ENCODE results near the gene KIF1C.

The KIF1C gene

DNA sequence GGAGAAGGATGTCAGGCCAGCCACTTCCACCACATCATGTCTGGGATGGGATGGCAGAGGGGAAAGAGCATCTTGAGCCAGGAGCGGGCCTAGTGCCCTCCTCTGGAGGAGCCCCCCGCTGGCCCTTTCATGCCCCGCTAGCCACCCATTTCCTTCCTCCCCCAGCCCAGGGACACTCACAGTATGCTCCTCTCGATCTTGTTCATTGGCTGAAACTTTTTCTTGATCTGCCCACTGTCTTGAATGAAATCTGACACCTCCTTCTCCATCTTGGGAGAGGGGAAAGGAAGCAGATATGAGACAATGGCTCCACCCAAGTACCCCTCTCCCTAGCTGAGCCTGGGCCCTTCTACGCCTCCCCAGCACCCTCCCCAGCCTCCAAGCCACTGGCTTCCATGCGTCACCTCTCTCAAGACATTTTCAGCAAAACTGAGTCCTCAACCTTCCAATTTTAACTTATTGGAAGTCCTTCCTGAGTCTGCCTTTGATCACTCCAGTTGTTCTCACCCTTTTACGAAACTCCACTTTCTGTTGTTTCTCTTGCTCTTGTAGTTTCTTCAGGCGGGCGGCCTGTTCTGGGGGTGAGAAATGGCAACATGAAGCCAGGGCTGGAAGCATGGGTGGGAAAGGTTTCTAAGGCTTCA is 37.3 kb upstream of the KIF1C start:
- no peak for DNase-seq (ENCODE audit: low read depth)
- H3K4me3 ChIP-seq (ENCODE audit: low read length) = no peak overlapping the region
- TF ChIP-seq, protein P1, sequence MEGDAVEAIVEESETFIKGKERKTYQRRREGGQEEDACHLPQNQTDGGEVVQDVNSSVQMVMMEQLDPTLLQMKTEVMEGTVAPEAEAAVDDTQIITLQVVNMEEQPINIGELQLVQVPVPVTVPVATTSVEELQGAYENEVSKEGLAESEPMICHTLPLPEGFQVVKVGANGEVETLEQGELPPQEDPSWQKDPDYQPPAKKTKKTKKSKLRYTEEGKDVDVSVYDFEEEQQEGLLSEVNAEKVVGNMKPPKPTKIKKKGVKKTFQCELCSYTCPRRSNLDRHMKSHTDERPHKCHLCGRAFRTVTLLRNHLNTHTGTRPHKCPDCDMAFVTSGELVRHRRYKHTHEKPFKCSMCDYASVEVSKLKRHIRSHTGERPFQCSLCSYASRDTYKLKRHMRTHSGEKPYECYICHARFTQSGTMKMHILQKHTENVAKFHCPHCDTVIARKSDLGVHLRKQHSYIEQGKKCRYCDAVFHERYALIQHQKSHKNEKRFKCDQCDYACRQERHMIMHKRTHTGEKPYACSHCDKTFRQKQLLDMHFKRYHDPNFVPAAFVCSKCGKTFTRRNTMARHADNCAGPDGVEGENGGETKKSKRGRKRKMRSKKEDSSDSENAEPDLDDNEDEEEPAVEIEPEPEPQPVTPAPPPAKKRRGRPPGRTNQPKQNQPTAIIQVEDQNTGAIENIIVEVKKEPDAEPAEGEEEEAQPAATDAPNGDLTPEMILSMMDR (conservative IDR thresholded peaks at IDR 0.05; ENCODE audit: low read depth, low read length) = no peak

DNA sequence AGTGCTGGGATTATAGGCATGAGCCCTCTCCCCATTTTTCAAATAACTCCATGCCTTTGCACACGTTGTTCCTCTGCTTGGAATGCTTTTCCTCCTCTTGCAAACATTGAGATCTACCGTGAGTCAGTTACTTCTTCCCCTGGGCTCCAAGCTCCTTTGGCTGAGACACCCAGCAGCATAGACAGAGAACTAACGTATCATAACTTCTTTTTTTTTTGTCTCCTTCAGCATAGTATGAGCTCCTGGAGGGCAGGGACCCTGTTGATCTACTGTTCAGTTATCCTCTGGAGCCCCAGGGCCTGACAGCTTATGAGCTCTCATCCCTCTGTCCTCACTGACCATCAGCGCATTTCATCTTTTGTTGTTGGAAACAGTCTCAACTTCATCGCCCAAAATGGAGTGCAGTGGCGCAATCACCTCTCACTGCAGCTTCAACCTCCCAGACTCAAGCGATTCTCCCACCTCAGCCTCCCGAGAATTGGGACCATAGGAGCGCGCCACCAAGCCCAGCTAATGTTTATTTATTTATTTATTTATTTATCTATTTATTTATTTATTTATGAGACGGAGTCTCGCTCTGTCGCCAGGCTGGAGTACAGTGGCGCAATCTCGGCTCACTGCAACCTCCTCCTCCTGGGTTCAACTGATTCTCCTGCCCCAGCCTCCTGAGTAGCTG is 32.3 kb upstream of the KIF1C start:
- TF ChIP-seq, protein P1 (conservative IDR thresholded peaks at IDR 0.05; ENCODE audit: low read depth, low read length) = no peak
- H3K4me3 ChIP-seq (ENCODE audit: low read length) = no peak overlapping the region
- DNase-seq (ENCODE audit: low read depth) = no peak

GRCh38 chr17:4966844-4967538 is 30.8 kb upstream of the KIF1C start:
- DNase-seq (ENCODE audit: low read depth) = peak; percentile 100
- TF ChIP-seq, protein P1 (conservative IDR thresholded peaks at IDR 0.05; ENCODE audit: low read depth, low read length) = no peak
- H3K4me3 ChIP-seq (ENCODE audit: low read length) = peak overlapping the region; percentile 93

GRCh38 chr17:4967539-4968485 is 29.9 kb upstream of the KIF1C start, which contains the start of gene SPAG7:
SPAG7 (minus strand) TSS chr17:4967817; CDS start chr17:4967804, 13 bp downstream.
- TF ChIP-seq, protein P1 (conservative IDR thresholded peaks at IDR 0.05; ENCODE audit: low read depth, low read length) = no peak
- peak within 1 kb of the TSS; percentile 93 for H3K4me3 ChIP-seq (ENCODE audit: low read length)
- DNase-seq (ENCODE audit: low read depth) = peak; percentile 91

- DNase-seq (ENCODE audit: low read depth) = no peak
- peak overlapping the region; percentile 93 for H3K4me3 ChIP-seq (ENCODE audit: low read length)
- TF ChIP-seq, protein P1 (conservative IDR thresholded peaks at IDR 0.05; ENCODE audit: low read depth, low read length) = no peak
These were observed 29.2 kb upstream of the KIF1C start for GRCh38 chr17:4968486-4969046.

GRCh38 chr17:4969047-4969550 is 28.7 kb upstream of the KIF1C start:
- DNase-seq (ENCODE audit: low read depth) = peak; percentile 78
- peak overlapping the region; percentile 93 for H3K4me3 ChIP-seq (ENCODE audit: low read length)
- TF ChIP-seq, protein P1 (conservative IDR thresholded peaks at IDR 0.05; ENCODE audit: low read depth, low read length) = no peak
